ENCODE data around the gene PTPRE. TPM values are rescaled to one million over a fixed set of nuclear protein-coding genes. Genes with fewer than 3 reads are reported as not detected.

PTPRE gene
- total RNA-seq, 1 donor from 2014 or later = 13.8 TPM

- intact Hi-C loops (cut with micrococcal nuclease) = no loop called here
- TF ChIP-seq CTCF (IDR thresholded peaks at IDR 0.05; ENCODE audit: borderline replicate concordance) = no peak
- no peaks in the 10 kb centered on the region for H3K36me3 ChIP-seq
These were observed 15.3 kb downstream of the PTPRE start for GRCh38 chr10:127922206-127922605.

GRCh38 chr10:127922675-127923366 is 15.9 kb downstream of the PTPRE start:
- H3K27ac ChIP-seq (replicated peaks) = peak overlapping the region; percentile 86
- TF ChIP-seq CTCF (IDR thresholded peaks at IDR 0.05; ENCODE audit: borderline replicate concordance) = no peak
- peaks cover 85% of the 10 kb centered on the region for H3K4me1 ChIP-seq
- DNase-seq = peak; percentile 80
- intact Hi-C loops (cut with micrococcal nuclease) = no loop called here
- no peak overlapping the region for H3K4me3 ChIP-seq
- H3K36me3 ChIP-seq = no peaks in the 10 kb centered on the region
- H3K9me3 ChIP-seq (replicated peaks) = no peaks in the 10 kb centered on the region
- H3K27me3 ChIP-seq (ENCODE audit: low read depth) = no peaks in the 10 kb centered on the region

More at GRCh38 chr10:127922206-127922605, 15.3 kb downstream of the PTPRE start:
- Histone ChIP-seq H3K4me3 (no peak overlapping the region), H3K4me1 (peaks cover 84% of the 10 kb centered on the region), H3K27ac (replicated peaks) (peak overlapping the region; percentile 86), H3K27me3 (ENCODE audit: low read depth) (no peaks in the 10 kb centered on the region), H3K9me3 (replicated peaks) (no peaks in the 10 kb centered on the region)
- DNase-seq = no peak

GRCh38 chr10:127923646-127924045 is 16.7 kb downstream of the PTPRE start:
- Histone ChIP-seq H3K4me3 (no peak overlapping the region), H3K27me3 (ENCODE audit: low read depth) (no peaks in the 10 kb centered on the region), H3K36me3 (no peaks in the 10 kb centered on the region), H3K4me1 (peaks cover 87% of the 10 kb centered on the region), H3K9me3 (replicated peaks) (no peaks in the 10 kb centered on the region), H3K27ac (replicated peaks) (peak overlapping the region; percentile 86)
- no peak for DNase-seq
- intact Hi-C loops (cut with micrococcal nuclease) = no loop called here
- TF ChIP-seq CTCF (IDR thresholded peaks at IDR 0.05; ENCODE audit: borderline replicate concordance) = no peak

- no peak overlapping the region for H3K4me3 ChIP-seq
- DNase-seq = no peak
- TF ChIP-seq CTCF (IDR thresholded peaks at IDR 0.05; ENCODE audit: borderline replicate concordance) = no peak
- H3K36me3 ChIP-seq = no peaks in the 10 kb centered on the region
- H3K27ac ChIP-seq (replicated peaks) = peak overlapping the region; percentile 86
- H3K4me1 ChIP-seq = peaks cover 67% of the 10 kb centered on the region
- no peaks in the 10 kb centered on the region for H3K9me3 ChIP-seq (replicated peaks)
- H3K27me3 ChIP-seq (ENCODE audit: low read depth) = no peaks in the 10 kb centered on the region
- intact Hi-C loops (cut with micrococcal nuclease) = no loop called here
These were observed 18.7 kb downstream of the PTPRE start for GRCh38 chr10:127925471-127926207.

- Histone ChIP-seq H3K27ac (replicated peaks) (peak overlapping the region; percentile 86), H3K9me3 (replicated peaks) (no peaks in the 10 kb centered on the region), H3K4me1 (peaks cover 59% of the 10 kb centered on the region), H3K36me3 (no peaks in the 10 kb centered on the region), H3K27me3 (ENCODE audit: low read depth) (no peaks in the 10 kb centered on the region), H3K4me3 (no peak overlapping the region)
- DNase-seq = no peak
- intact Hi-C loops (cut with micrococcal nuclease) = no loop called here
- TF ChIP-seq CTCF (IDR thresholded peaks at IDR 0.05; ENCODE audit: borderline replicate concordance) = no peak
These were observed 19.6 kb downstream of the PTPRE start for GRCh38 chr10:127926455-127926854.
